H1 (cell line): Measurements from ENCODE around the gene RPL6. TPM values are rescaled to one million over a fixed set of nuclear protein-coding genes. Genes with fewer than 3 reads are reported as not detected.

Experiments used
- CTCF ChIA-PET: fragments of 300-600 bp; sonication (Branson Sonifier 250); formaldehyde crosslinking; loops from one replicate; lab custom pipeline; 2021; ENCODE audit not compliant: partially characterized antibody; lab: Charles Lee
- POLR2A ChIA-PET: fragments of 300-600 bp; sonication (Branson Sonifier 250); formaldehyde crosslinking; loops from one replicate; lab custom pipeline; 2021; ENCODE audit warnings: inconsistent platforms; ENCODE audit not compliant: partially characterized antibody; lab: Charles Lee
- DNase-seq, 2 experiments: peaks; one replicate each; pipeline versions ENCODE4 v3.0.0 to v3.0.0-alpha.2; 2010 to 2022; ENCODE audit warnings: low spot score in 2 of 2, low read depth in 1 of 2, mixed read lengths in 1 of 2
- FAIRE-seq: peaks from 2 replicates; lab custom pipeline; 2011; peaks lifted over from hg19 to GRCh38; lab: Jason Lieb, UNC
- H2AFZ ChIP-seq: 2 replicates; pipeline ENCODE4 v1.8.1; 2012; ENCODE audit warnings: low read length, inconsistent platforms
- H2AK5ac ChIP-seq: 2 replicates; pipeline ENCODE4 v1.6.1; 2013; ENCODE audit warnings: low read depth, low read length
- H2BK120ac ChIP-seq: replicated peaks from 2 replicates; pipeline ENCODE3; 2013; ENCODE audit warnings: low read depth, low read length, inconsistent platforms
- H2BK12ac ChIP-seq: 2 replicates; pipeline ENCODE4 v1.6.1; 2013; ENCODE audit warnings: low read depth, low read length
- H2BK15ac ChIP-seq: 2 replicates; pipeline ENCODE4 v1.6.1; 2013; ENCODE audit warnings: low read length
- H2BK20ac ChIP-seq: 2 replicates; pipeline ENCODE4 v1.6.1; 2013; ENCODE audit warnings: low read length
- H2BK5ac ChIP-seq: 2 replicates; pipeline ENCODE4 v1.6.1; 2013; ENCODE audit warnings: low read depth, low read length
- H3K14ac ChIP-seq: 2 replicates; pipeline ENCODE4 v1.6.1; 2013; ENCODE audit warnings: inconsistent platforms; ENCODE audit not compliant: insufficient read length
- H3K18ac ChIP-seq: 2 replicates; pipeline ENCODE4 v1.6.1; 2013; ENCODE audit warnings: low read length; ENCODE audit errors: extremely low read depth
- H3K23ac ChIP-seq: 2 replicates; pipeline ENCODE4 v1.6.1; 2013; ENCODE audit warnings: inconsistent platforms; ENCODE audit not compliant: insufficient read length
- H3K23me2 ChIP-seq: 2 replicates; pipeline ENCODE4 v1.6.1; 2013; ENCODE audit warnings: low read depth, low read length
- H3K27ac ChIP-seq: 2 replicates; pipeline ENCODE4 v1.6.1; 2011; ENCODE audit warnings: low read depth, low read length, inconsistent platforms
- H3K27me3 ChIP-seq, 4 experiments: replicated peaks in 1 of 4; 1 replicate in 1 of 4; 2 replicates in 3 of 4; pipeline versions ENCODE4 v1.6.1 to v1.8.1; 2011 to 2013; ENCODE audit warnings: low read length in 3 of 4, mild to moderate bottlenecking in 3 of 4, inconsistent platforms in 2 of 4, mixed read lengths in 2 of 4, moderate library complexity in 1 of 4; ENCODE audit not compliant: control insufficient read depth in 3 of 4, insufficient read depth in 3 of 4; ENCODE audit errors: extremely low read depth in 1 of 4
- H3K36me3 ChIP-seq, 4 experiments: 2 replicates each; pipeline versions ENCODE4 v1.6.1 to v1.8.1; 2011 to 2013; ENCODE audit warnings: mild to moderate bottlenecking in 4 of 4, low read length in 3 of 4, moderate library complexity in 2 of 4, control low read depth in 1 of 4, inconsistent platforms in 1 of 4; ENCODE audit not compliant: insufficient read depth in 4 of 4, control insufficient read depth in 2 of 4
- H3K4ac ChIP-seq: replicated peaks from 2 replicates; pipeline ENCODE3; 2013; ENCODE audit warnings: low read length, low read depth, mixed read lengths, inconsistent platforms; ENCODE audit not compliant: insufficient read length
- H3K4me1 ChIP-seq, 4 experiments: replicated peaks in 1 of 4; 1 replicate in 1 of 4; 2 replicates in 3 of 4; pipeline versions ENCODE4 v1.6.1 to v1.8.1; 2011 to 2013; ENCODE audit warnings: low read length in 3 of 4, inconsistent platforms in 2 of 4, mixed read lengths in 1 of 4; ENCODE audit not compliant: insufficient read depth in 4 of 4, control insufficient read depth in 3 of 4
- H3K4me2 ChIP-seq, 2 experiments: 2 replicates each; pipeline versions ENCODE4 v1.6.1 to v1.8.1; 2011 to 2013; ENCODE audit warnings: low read depth in 2 of 2, low read length in 2 of 2, control low read depth in 1 of 2, inconsistent platforms in 1 of 2, mild to moderate bottlenecking in 1 of 2; ENCODE audit not compliant: insufficient read depth in 1 of 2
- H3K4me3 ChIP-seq, 4 experiments: fragments of 200-600, 300-600 bp in 1 of 4; sonication (generic), shearing (Covaris generic), sonication (Bioruptor Twin) in 1 of 4; 2 replicates each; pipeline versions ENCODE4 v1.5.1 to v1.8.1; 2011 to 2016; ENCODE audit warnings: low read length in 4 of 4, low read depth in 3 of 4, control low read depth in 2 of 4, inconsistent platforms in 2 of 4, mild to moderate bottlenecking in 2 of 4, mixed read lengths in 1 of 4, moderate library complexity in 1 of 4; ENCODE audit not compliant: insufficient read depth in 2 of 4; ENCODE audit errors: extremely low read depth in 1 of 4
- H3K56ac ChIP-seq: replicated peaks from 2 replicates; pipeline ENCODE3; 2013; ENCODE audit warnings: low read depth, mild to moderate bottlenecking, mixed read lengths, low read length, inconsistent platforms; ENCODE audit not compliant: insufficient read length
- H3K79me1 ChIP-seq: 2 replicates; pipeline ENCODE4 v1.6.1; 2013; ENCODE audit warnings: low read depth, low read length, control low read depth
- H3K79me2 ChIP-seq, 2 experiments: 2 replicates each; pipeline versions ENCODE4 v1.6.1 to v1.8.1; 2012 to 2013; ENCODE audit warnings: low read length in 2 of 2, mild to moderate bottlenecking in 2 of 2, inconsistent platforms in 1 of 2; ENCODE audit not compliant: insufficient read depth in 2 of 2, control insufficient read depth in 1 of 2
- H3K9ac ChIP-seq, 4 experiments: replicated peaks in 1 of 4; 1 replicate in 1 of 4; 2 replicates in 3 of 4; pipeline versions ENCODE4 v1.6.1 to v1.8.1; 2011 to 2013; ENCODE audit warnings: low read depth in 3 of 4, low read length in 3 of 4, control low read depth in 2 of 4, mild to moderate bottlenecking in 2 of 4, moderate library complexity in 2 of 4, inconsistent platforms in 1 of 4; ENCODE audit errors: extremely low read depth in 1 of 4
- H3K9me3 ChIP-seq, 2 experiments: 2 replicates each; pipeline versions ENCODE4 v1.6.1 to v1.8.1; 2012 to 2013; ENCODE audit warnings: mild to moderate bottlenecking in 2 of 2, moderate library complexity in 2 of 2, control low read depth in 1 of 2, inconsistent platforms in 1 of 2, low read depth in 1 of 2, low read length in 1 of 2, mixed read lengths in 1 of 2; ENCODE audit not compliant: insufficient read depth in 2 of 2
- H4K20me1 ChIP-seq, 2 experiments: replicated peaks in 1 of 2; 2 replicates each; pipeline versions ENCODE3 to v1.8.1; 2011 to 2013; ENCODE audit warnings: inconsistent platforms in 2 of 2, low read length in 2 of 2, mild to moderate bottlenecking in 1 of 2; ENCODE audit not compliant: insufficient read depth in 2 of 2, control insufficient read depth in 1 of 2
- H4K5ac ChIP-seq: 2 replicates; pipeline ENCODE4 v1.6.1; 2013; ENCODE audit warnings: low read length, low read depth, mixed read lengths, inconsistent platforms; ENCODE audit not compliant: insufficient read length
- H4K8ac ChIP-seq: 2 replicates; pipeline ENCODE4 v1.8.0; 2013; ENCODE audit warnings: mild to moderate bottlenecking, moderate library complexity, low read length, inconsistent platforms; ENCODE audit not compliant: insufficient read depth; ENCODE audit errors: extremely low read depth
- H4K91ac ChIP-seq: replicated peaks from 2 replicates; pipeline ENCODE3; 2013; ENCODE audit warnings: low read length, mixed read lengths, inconsistent platforms; ENCODE audit not compliant: insufficient read length
- ASH2L ChIP-seq: fragments of 200-600, 300-600 bp; sonication (generic); IDR thresholded peaks from one replicate; pipeline ENCODE4 v1.7.1; 2017; ENCODE audit warnings: low read length
- EP300 ChIP-seq, 2 experiments: IDR thresholded peaks; 1 replicate in 1 of 2; 2 replicates in 1 of 2; pipeline ENCODE4 v1.6.1; 2011 to 2012; ENCODE audit warnings: low read depth in 2 of 2, low read length in 2 of 2, mild to moderate bottlenecking in 2 of 2, borderline replicate concordance in 1 of 2, inconsistent platforms in 1 of 2, moderate library complexity in 1 of 2
- GABPA ChIP-seq: IDR thresholded peaks from 2 replicates; pipeline ENCODE4 v1.6.1; 2011; ENCODE audit warnings: mild to moderate bottlenecking, low read length, moderate library complexity, borderline replicate concordance; ENCODE audit not compliant: insufficient read depth
- TCF12 ChIP-seq: IDR thresholded peaks from 2 replicates; pipeline ENCODE4 v1.6.1; 2011; ENCODE audit warnings: low read depth, mild to moderate bottlenecking, low read length
- WGBS, 2 experiments: shearing (Covaris generic) in 1 of 2; methylation state at CpG; one replicate each; pipeline versions ENCODE4 v1.1.6 to v1.1.7; 2013 to 2015; ENCODE audit warnings: low lambda C conversion rate in 2 of 2, mixed read lengths in 2 of 2, inconsistent platforms in 1 of 2, low coverage in 1 of 2, missing lambda C conversion rate in 1 of 2; ENCODE audit not compliant: insufficient replicate concordance in 2 of 2, insufficient coverage in 1 of 2, insufficient read length in 1 of 2; ENCODE audit errors: extremely low coverage in 1 of 2, missing lambda C conversion rate in 1 of 2; 5-methylcytosine and 5-hydroxymethylcytosine counted together
- polyA plus RNA-seq, 7 experiments: library from polyadenylated mRNA; depleted of rRNA in 3 of 7; stranded (reverse) in 5 of 7; unstranded in 2 of 7; fragments of >200 nt in 5 of 7; fragments of 200-250 nt in 2 of 7; gene quantifications; 1 replicate in 5 of 7; 2 replicates in 1 of 7; 4 replicates in 1 of 7; pipeline versions ENCODE4 v1.2.1 to v1.2.3, GENCODE V29; 2011 to 2013; ENCODE audit warnings: missing spikeins in 2 of 7, mixed read lengths in 2 of 7
- total RNA-seq: library from RNA; stranded (reverse); fragmentation: NEBNext Ultra II Directional; extraction: Animal tissue kit (Norgen Biotek cat#: 25700); gene quantifications from 2 replicates; pipeline ENCODE4 v1.2.1, GENCODE V29; 2021

Gene RPL6
- total and polyA plus RNA-seq, 2 of the 8 experiments (the other 6 are each of a cell fraction or from before 2014, with no cell fraction given), result 1,073 to 1,643 TPM

- H3K79me2 ChIP-seq, result peaks cover 0 to 18% of the 10 kb centered on the region in 2 experiments; a peak in 2 of 4 replicates
- CTCF ChIA-PET, result interaction anchor here (0.6 to 1.3 kb wide), 3 partner anchors 12 to 51 kb away, joined by 3 to 6 read pairs (median 3); no protein-coding TSS in a partner anchor
These were observed 50.1 kb downstream of the RPL6 start for GRCh38 chr12:112359290-112359689.

More at GRCh38 chr12:112359290-112359689, 50.1 kb downstream of the RPL6 start:
- Histone ChIP-seq H3K9me3 (no peaks in the 10 kb centered on the region), H3K14ac (no peak overlapping the region), H3K9ac (no peak overlapping the region)
- TF ChIP-seq TCF12, result no peak
- TF ChIP-seq ASH2L, result no peak
- TF ChIP-seq GABPA, result no peak
- TF ChIP-seq EP300 (IDR thresholded peaks at IDR 0.05; ENCODE audit: borderline replicate concordance in 1 of 2, low read depth in 2 of 2, low read length in 2 of 2), result no peak
- TF ChIP-seq, all 59 proteins: peak for 0
- POLR2A ChIA-PET, result interaction anchor here (0.6 kb wide), 1 partner anchor 232 kb away, joined by 4 read pairs; no protein-coding TSS in a partner anchor
- Histone ChIP-seq H2BK20ac (no peak overlapping the region), H3K18ac (no peak overlapping the region), H3K4ac (no peak overlapping the region), H2BK12ac (no peak overlapping the region), H4K91ac (no peak overlapping the region), H2AK5ac (no peak overlapping the region), H2BK15ac (no peak overlapping the region), H3K36me3 (no peaks in the 10 kb centered on the region), H3K56ac (no peak overlapping the region), H3K27ac (no peak overlapping the region), H3K4me2 (no peak overlapping the region), H4K5ac (no peak overlapping the region), H3K23me2 (no peaks in the 10 kb centered on the region), H3K4me3 (no peak overlapping the region), H3K23ac (no peak overlapping the region), H2BK5ac (no peak overlapping the region), H4K20me1 (no peaks in the 10 kb centered on the region), H3K4me1 (no peaks in the 10 kb centered on the region), H2BK120ac (no peak overlapping the region), H4K8ac (no peak overlapping the region), H3K27me3 (no peaks in the 10 kb centered on the region), H2AFZ (no peak overlapping the region), H3K79me1 (no peaks in the 10 kb centered on the region; the same call in 1 of the 2 replicates)
- DNase-seq, result no peak
- 88% methylated on average over 4 of the region's 4 CpGs; no CpG with 5 or more reads in 1 of the 2 experiments for WGBS, 2 experiments
- no peak for FAIRE-seq
